Upper lobe of left lung (tissue), 6 donors: Measurements from ENCODE around the gene FALEC. TPM values are rescaled to one million over a fixed set of nuclear protein-coding genes. Genes with fewer than 3 reads are reported as not detected.

Experiments used
- ATAC-seq, 2 donors: fragments of 200-7000 bp; cut with Tn5 transposase; one replicate each; pipeline ENCODE4 v1.9.1; 2022; ENCODE audit warnings: mild to moderate bottlenecking in 2 of 2, moderate library complexity in 2 of 2; ENCODE audit not compliant: low FRiP score in 2 of 2
- DNase-seq, 2 donors: peaks; one replicate each; pipeline ENCODE4 v3.0.0-alpha.2; 2019 to 2020
- H3K27ac ChIP-seq, 4 donors: fragments of 200-600 bp; sonication (generic); one replicate each; pipeline ENCODE4 v1.5.1; 2016 to 2019
- H3K27me3 ChIP-seq, 4 donors: fragments of 200-600 bp; sonication (generic); one replicate each; pipeline ENCODE4 v1.5.1; 2017 to 2019
- H3K36me3 ChIP-seq, 4 donors: fragments of 200-600 bp; sonication (generic); one replicate each; pipeline ENCODE4 v1.5.1; 2016 to 2019
- H3K4me1 ChIP-seq, 4 donors: fragments of 200-600 bp; sonication (generic); one replicate each; pipeline ENCODE4 v1.5.1; 2018 to 2019
- H3K4me3 ChIP-seq, 4 donors: fragments of 200-600 bp; sonication (generic); one replicate each; pipeline ENCODE4 v1.5.1; 2017 to 2019; ENCODE audit warnings: mild to moderate bottlenecking in 2 of 4, moderate library complexity in 1 of 4
- H3K9me3 ChIP-seq, 4 donors: fragments of 200-600 bp; sonication (generic); one replicate each; pipeline ENCODE4 v1.5.1; 2018 to 2019
- EP300 ChIP-seq, 4 donors: sonication (generic); formaldehyde crosslinking; IDR thresholded peaks; one replicate each; pipeline ENCODE4 v1.5.1; 2017; ENCODE audit warnings: antibody characterized with exemption in 4 of 4, control low read depth in 2 of 4
- POLR2A ChIP-seq, 4 donors: fragments of 450-650 bp; IDR thresholded peaks; one replicate each; pipeline ENCODE4 v1.5.1; 2016 to 2017; ENCODE audit warnings: antibody characterized with exemption in 4 of 4, mild to moderate bottlenecking in 2 of 4
- POLR2AphosphoS5 ChIP-seq, 2 donors: sonication (generic); formaldehyde crosslinking; IDR thresholded peaks; one replicate each; pipeline ENCODE4 v1.5.1; 2017; ENCODE audit warnings: antibody characterized with exemption in 2 of 2
- WGBS, 2 donors: methylation state at CpG; one replicate each; pipeline ENCODE4 v1.1.5; 2017 to 2018; 5-methylcytosine and 5-hydroxymethylcytosine counted together
- total RNA-seq, 6 donors: library from RNA; depleted of rRNA in 4 of 6; stranded (reverse); fragments of >200 nt in 4 of 6; gene quantifications; one replicate each; pipeline versions ENCODE4 v1.1.0 to v1.2.1, GENCODE V29; 2016 to 2021
- TF ChIP-seq, protein P1 (sequence below), 6 experiments: fragments of 450-650 bp in 4 of 6; fragments of 200-600 bp in 2 of 6; sonication (generic) in 2 of 6; IDR thresholded peaks; one replicate each; pipeline ENCODE4 v1.5.1; 2016 to 2019; ENCODE audit warnings: antibody characterized with exemption in 6 of 6
- donor health status: DM: no; HTN: no; CAD: no; lungs with moderate emphysema.
- donor health status: DM: no; HTN: yes; CAD: no; lungs with severe emphysema.

Gene FALEC
- total RNA-seq, 6 donors from 2014 or later = 4.2 TPM; not detected in 5

DNA sequence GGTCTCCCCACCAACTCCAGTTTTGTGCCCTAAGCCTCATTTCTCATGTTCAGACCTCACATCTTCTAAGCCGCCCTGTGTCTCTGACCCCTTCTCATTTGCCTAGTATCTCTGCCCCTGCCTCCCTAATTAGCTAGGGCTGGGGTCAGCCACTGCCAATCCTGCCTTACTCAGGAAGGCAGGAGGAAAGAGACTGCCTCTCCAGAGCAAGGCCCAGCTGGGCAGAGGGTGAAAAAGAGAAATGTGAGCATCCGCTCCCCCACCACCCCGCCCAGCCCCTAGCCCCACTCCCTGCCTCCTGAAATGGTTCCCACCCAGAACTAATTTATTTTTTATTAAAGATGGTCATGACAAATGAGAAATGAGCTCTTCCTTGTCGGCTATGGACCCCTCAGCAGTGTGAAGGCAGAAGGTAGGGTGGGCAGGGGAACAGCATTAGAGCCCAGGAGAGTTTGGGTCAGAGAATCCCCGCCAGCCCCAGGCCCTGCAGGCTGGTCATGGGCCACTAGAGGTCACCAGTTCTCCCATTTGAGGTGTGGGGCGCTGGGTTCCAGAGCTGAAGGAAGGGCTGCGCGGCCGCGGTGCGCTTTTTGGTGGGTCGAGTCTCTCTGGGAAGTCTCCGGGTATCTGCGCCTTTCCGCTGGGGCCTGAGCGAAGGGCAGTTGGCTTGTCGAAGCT lies 45.2 kb downstream of the FALEC start:
- Histone ChIP-seq H3K4me3 (peak overlapping the region; percentile 19 to 58 (median 50)), H3K27me3 (no peaks in the 10 kb centered on the region), H3K9me3 (no peaks in the 10 kb centered on the region), H3K4me1 (peaks cover 67 to 72% (median 68%) of the 10 kb centered on the region in 4 donors), H3K27ac (peak overlapping the region; percentile 98 to 100 (median 100)), H3K36me3 (peaks cover 0 to 30% (median 13%) of the 10 kb centered on the region in 4 donors)
- TF ChIP-seq POLR2A (IDR thresholded peaks at IDR 0.05) (no peak), EP300 (IDR thresholded peaks at IDR 0.05) (no peak)
- TF ChIP-seq, protein P1, sequence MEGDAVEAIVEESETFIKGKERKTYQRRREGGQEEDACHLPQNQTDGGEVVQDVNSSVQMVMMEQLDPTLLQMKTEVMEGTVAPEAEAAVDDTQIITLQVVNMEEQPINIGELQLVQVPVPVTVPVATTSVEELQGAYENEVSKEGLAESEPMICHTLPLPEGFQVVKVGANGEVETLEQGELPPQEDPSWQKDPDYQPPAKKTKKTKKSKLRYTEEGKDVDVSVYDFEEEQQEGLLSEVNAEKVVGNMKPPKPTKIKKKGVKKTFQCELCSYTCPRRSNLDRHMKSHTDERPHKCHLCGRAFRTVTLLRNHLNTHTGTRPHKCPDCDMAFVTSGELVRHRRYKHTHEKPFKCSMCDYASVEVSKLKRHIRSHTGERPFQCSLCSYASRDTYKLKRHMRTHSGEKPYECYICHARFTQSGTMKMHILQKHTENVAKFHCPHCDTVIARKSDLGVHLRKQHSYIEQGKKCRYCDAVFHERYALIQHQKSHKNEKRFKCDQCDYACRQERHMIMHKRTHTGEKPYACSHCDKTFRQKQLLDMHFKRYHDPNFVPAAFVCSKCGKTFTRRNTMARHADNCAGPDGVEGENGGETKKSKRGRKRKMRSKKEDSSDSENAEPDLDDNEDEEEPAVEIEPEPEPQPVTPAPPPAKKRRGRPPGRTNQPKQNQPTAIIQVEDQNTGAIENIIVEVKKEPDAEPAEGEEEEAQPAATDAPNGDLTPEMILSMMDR (IDR thresholded peaks at IDR 0.05) = peak; percentile 83 to 92 (median 87)
- DNase-seq = peak; percentile 91 to 95
- 7 to 16% methylated on average over 15 to 17 of the region's 17 CpGs for WGBS, 2 donors
- ATAC-seq = peak; percentile 64 to 83

- WGBS, 2 donors = 1% methylated on average over 23 to 32 of the region's 32 CpGs
- peaks cover 0 to 23% (median 8%) of the 10 kb centered on the region in 4 donors for H3K36me3 ChIP-seq
- TF ChIP-seq POLR2A (IDR thresholded peaks at IDR 0.05) (peak in 3 of 4 donors; percentile 89 to 98 (median 93)), POLR2AphosphoS5 (IDR thresholded peaks at IDR 0.05) (peak; percentile 93 to 99), EP300 (IDR thresholded peaks at IDR 0.05) (peak in 2 of 4 donors; percentile 93 to 98)
- TF ChIP-seq, protein P1 (IDR thresholded peaks at IDR 0.05) = peak in 2 of 6 experiments; percentile 39 to 45
- H3K4me3 ChIP-seq = peak overlapping the region; percentile 39 to 58 (median 50)
- peak overlapping the region; percentile 98 to 100 (median 100) for H3K27ac ChIP-seq
- H3K27me3 ChIP-seq = no peaks in the 10 kb centered on the region
- H3K9me3 ChIP-seq = no peaks in the 10 kb centered on the region
- DNase-seq (peak; percentile 97), ATAC-seq (peak; percentile 85 to 94)
- peaks cover 74 to 79% (median 75%) of the 10 kb centered on the region in 4 donors for H3K4me1 ChIP-seq
Observed at GRCh38 chr1:150561254-150561973, 45.9 kb downstream of the FALEC start.

GRCh38 chr1:150561974-150562445 lies 46.5 kb downstream of the FALEC start:
- peak; percentile 96 to 100 (median 99) for TF ChIP-seq EP300 (IDR thresholded peaks at IDR 0.05)
- peak in 1 of 4 donors; percentile 54 for TF ChIP-seq POLR2A (IDR thresholded peaks at IDR 0.05)
- TF ChIP-seq POLR2AphosphoS5 (IDR thresholded peaks at IDR 0.05) = peak; percentile 96 to 99
- TF ChIP-seq, protein P1 (IDR thresholded peaks at IDR 0.05) = no peak
- H3K4me1 ChIP-seq = peaks cover 80 to 85% (median 80%) of the 10 kb centered on the region in 4 donors
- peaks cover 0 to 17% (median 4%) of the 10 kb centered on the region in 4 donors for H3K36me3 ChIP-seq
- DNase-seq (peak; percentile 95 to 97), ATAC-seq (peak; percentile 82 to 92)
- H3K4me3 ChIP-seq = peak overlapping the region; percentile 39 to 58 (median 50)
- no peaks in the 10 kb centered on the region for H3K9me3 ChIP-seq
- 0 to 1% methylated on average over 17 to 18 of the region's 18 CpGs for WGBS, 2 donors
- peak overlapping the region; percentile 98 to 100 (median 100) for H3K27ac ChIP-seq
- H3K27me3 ChIP-seq = no peaks in the 10 kb centered on the region

- TF ChIP-seq POLR2AphosphoS5 (IDR thresholded peaks at IDR 0.05) (peak in 1 of 2 donors; percentile 9), EP300 (IDR thresholded peaks at IDR 0.05) (no peak)
- peak overlapping the region in 3 of 4 donors; percentile 46 to 58 (median 53) for H3K4me3 ChIP-seq
Observed at GRCh38 chr1:150562446-150563339, 47.1 kb downstream of the FALEC start.

More at GRCh38 chr1:150562446-150563339, 47.1 kb downstream of the FALEC start:
- ATAC-seq (no peak), DNase-seq (peak in 1 of 2 donors; percentile 77)
- Histone ChIP-seq H3K36me3 (peaks cover 0 to 11% (median under 1%) of the 10 kb centered on the region in 4 donors), H3K27ac (peak overlapping the region; percentile 98 to 100 (median 100)), H3K9me3 (no peaks in the 10 kb centered on the region), H3K27me3 (no peaks in the 10 kb centered on the region), H3K4me1 (peaks cover 85 to 91% (median 87%) of the 10 kb centered on the region in 4 donors)
- WGBS, 2 donors = 9 to 11% methylated on average over 3 to 4 of the region's 4 CpGs
